Endothelial cell of umbilical vein (primary cell): ENCODE data around the gene CAMTA1. TPM values are rescaled to one million over a fixed set of nuclear protein-coding genes. Genes with fewer than 3 reads are reported as not detected.

ENCODE experiments used
- BruUV-seq: library from RNA; stranded (reverse); fragments of 400-500 nt; replicated peaks from 2 replicates; lab custom pipeline; 2021; lab: Mats Ljungman, UMichigan
- CTCF ChIA-PET: fragments of 300-600, 350-600 bp; sonication (Branson Sonifier 250); formaldehyde crosslinking; loops from one replicate; lab custom pipeline; 2021; ENCODE audit warnings: antibody characterized with exemption, inconsistent platforms; lab: Charles Lee
- POLR2A ChIA-PET: fragments of 300-600, 350-600 bp; sonication (Branson Sonifier 250); formaldehyde crosslinking; loops from one replicate; lab custom pipeline; 2021; ENCODE audit warnings: antibody characterized with exemption, inconsistent platforms; lab: Charles Lee
- DNase-seq: peaks from one replicate; pipeline ENCODE4 v3.0.0-alpha.2; 2011; ENCODE audit warnings: low read depth, low spot score
- FAIRE-seq: peaks from 2 replicates; lab custom pipeline; 2011; peaks lifted over from hg19 to GRCh38; lab: Jason Lieb, UNC
- H2AFZ ChIP-seq: 2 replicates; pipeline ENCODE4 v1.6.0; 2012; ENCODE audit warnings: low read depth, low read length, control low read depth, inconsistent platforms
- H3K27ac ChIP-seq: 2 replicates; pipeline ENCODE4 v1.5.1; 2011; ENCODE audit warnings: low read depth, mild to moderate bottlenecking, control low read depth, low read length, moderate library complexity; ENCODE audit not compliant: insufficient read depth
- H3K27me3 ChIP-seq, 2 experiments: 2 replicates each; pipeline versions ENCODE4 v1.6.0 to v1.6.1; 2011; ENCODE audit warnings: low read length in 2 of 2, mixed read lengths in 1 of 2; ENCODE audit not compliant: control insufficient read depth in 2 of 2, insufficient read depth in 2 of 2
- H3K36me3 ChIP-seq, 2 experiments: 2 replicates in 1 of 2; 3 replicates in 1 of 2; pipeline ENCODE4 v1.5.1; 2011; ENCODE audit warnings: low read length in 2 of 2, mild to moderate bottlenecking in 1 of 2, moderate library complexity in 1 of 2; ENCODE audit not compliant: control insufficient read depth in 2 of 2, insufficient read depth in 2 of 2; ENCODE audit errors: extremely low read depth in 1 of 2
- H3K4me1 ChIP-seq: 3 replicates; pipeline ENCODE4 v1.5.1; 2011; ENCODE audit warnings: mild to moderate bottlenecking, low read length; ENCODE audit not compliant: control insufficient read depth, insufficient read depth; ENCODE audit errors: extremely low read depth
- H3K4me2 ChIP-seq: 2 replicates; pipeline ENCODE4 v1.6.1; 2011; ENCODE audit warnings: low read length, control low read depth, mixed read lengths; ENCODE audit not compliant: insufficient read depth
- H3K4me3 ChIP-seq, 3 experiments: fragments of 200-600 bp in 1 of 3; sonication (generic), shearing (Covaris generic) in 1 of 3; replicated peaks in 1 of 3; 2 replicates each; pipeline ENCODE4 v1.5.1; 2011 to 2016; ENCODE audit warnings: control low read depth in 3 of 3, low read length in 3 of 3, mild to moderate bottlenecking in 2 of 3, inconsistent platforms in 1 of 3, low read depth in 1 of 3, moderate library complexity in 1 of 3; ENCODE audit not compliant: insufficient read depth in 1 of 3
- H3K79me2 ChIP-seq: 2 replicates; pipeline ENCODE4 v1.6.0; 2012; ENCODE audit warnings: low read length, inconsistent platforms; ENCODE audit not compliant: control insufficient read depth, insufficient read depth
- H3K9ac ChIP-seq: replicated peaks from 2 replicates; pipeline ENCODE3; 2011; ENCODE audit warnings: low read length, control low read depth; ENCODE audit not compliant: insufficient read depth; ENCODE audit errors: extremely low read depth
- H3K9me1 ChIP-seq: replicated peaks from 3 replicates; pipeline ENCODE4 v1.6.0; 2011; ENCODE audit warnings: mild to moderate bottlenecking, low read length; ENCODE audit not compliant: control insufficient read depth, insufficient read depth; ENCODE audit errors: extremely low read depth
- H3K9me3 ChIP-seq: replicated peaks from 2 replicates; pipeline ENCODE4 v1.5.1; 2012; ENCODE audit warnings: low read length, inconsistent platforms; ENCODE audit not compliant: control insufficient read depth, insufficient read depth
- H4K20me1 ChIP-seq: replicated peaks from 2 replicates; pipeline ENCODE3; 2011; ENCODE audit warnings: mild to moderate bottlenecking, low read length; ENCODE audit not compliant: control insufficient read depth, insufficient read depth; ENCODE audit errors: extremely low read depth
- CTCF ChIP-seq, 2 donors: IDR thresholded peaks; 1 replicate in 1 of 2; 2 replicates in 1 of 2; pipeline ENCODE4 v1.5.1; 2011; ENCODE audit warnings: low read length in 2 of 2, mild to moderate bottlenecking in 2 of 2, moderate library complexity in 2 of 2, control low read depth in 1 of 2, inconsistent platforms in 1 of 2, low read depth in 1 of 2; ENCODE audit not compliant: insufficient read depth in 1 of 2; ENCODE audit errors: extremely low read depth in 1 of 2
- EZH2 ChIP-seq: IDR thresholded peaks from 2 replicates; pipeline ENCODE4 v1.6.1; 2012; ENCODE audit warnings: borderline replicate concordance, low read depth, mild to moderate bottlenecking, moderate library complexity, low read length, inconsistent platforms; ENCODE audit not compliant: severe bottlenecking
- FOS ChIP-seq: IDR thresholded peaks from 2 replicates; pipeline ENCODE4 v1.6.1; 2011; ENCODE audit warnings: mild to moderate bottlenecking, low read length, moderate library complexity, borderline replicate concordance; ENCODE audit not compliant: insufficient read depth
- GATA2 ChIP-seq: IDR thresholded peaks from 2 replicates; pipeline ENCODE4 v1.7.0; 2011; ENCODE audit warnings: low read depth, mild to moderate bottlenecking, moderate library complexity, mixed read lengths, low read length; ENCODE audit not compliant: insufficient read length, insufficient read depth
- JUN ChIP-seq: IDR thresholded peaks from 2 replicates; pipeline ENCODE4 v1.6.1; 2011; ENCODE audit warnings: borderline replicate concordance, low read depth; ENCODE audit not compliant: insufficient read length, insufficient read depth
- MYC ChIP-seq: IDR thresholded peaks from one replicate; pipeline ENCODE4 v1.6.1; 2011; ENCODE audit warnings: mild to moderate bottlenecking, low read depth, low read length
- POLR2A ChIP-seq: IDR thresholded peaks from 2 replicates; pipeline ENCODE4 v1.6.1; 2012; ENCODE audit warnings: low read depth, mild to moderate bottlenecking, control low read depth, low read length
- POLR2AphosphoS5 ChIP-seq: IDR thresholded peaks from 2 replicates; pipeline ENCODE4 v1.6.1; 2012; ENCODE audit warnings: low read depth, mild to moderate bottlenecking, control low read depth, low read length, moderate library complexity; ENCODE audit not compliant: insufficient read depth
- dilution Hi-C: fragments of 300-500 bp; cut with MboI; formaldehyde crosslinking; loops from one replicate; pipeline ENCODE4 v1.15.0; 2019; ENCODE audit warnings: low sequenced_read_pairs; ENCODE audit not compliant: extremely low pct_ligation_motif_present
- intact Hi-C: fragments of 100-400 bp; cut with micrococcal nuclease; formaldehyde crosslinking; loops from one replicate; pipeline ENCODE4 v1.10.0; 2022
- polyA plus RNA-seq, 4 experiments: library from polyadenylated mRNA; depleted of rRNA in 3 of 4; stranded (reverse) in 3 of 4; unstranded in 1 of 4; fragments of >200 nt; gene quantifications; 2 replicates each; pipeline versions ENCODE4 v1.2.1 to v1.2.3, GENCODE V29; 2011 to 2012; ENCODE audit warnings: missing spikeins in 1 of 4
- total RNA-seq: library from RNA; stranded (reverse); gene quantifications from 2 replicates; pipeline ENCODE4 v1.2.3, GENCODE V29; 2021
- TF ChIP-seq, protein P1 (sequence below): IDR thresholded peaks from 2 replicates; pipeline ENCODE4 v1.6.1; 2011; ENCODE audit not compliant: insufficient read depth, insufficient read length

CAMTA1 gene
- total and polyA plus RNA-seq, 2 donors (not counting 3 experiments of a cell fraction or from before 2014, with no cell fraction given) = 50.8 to 92.7 TPM

DNA sequence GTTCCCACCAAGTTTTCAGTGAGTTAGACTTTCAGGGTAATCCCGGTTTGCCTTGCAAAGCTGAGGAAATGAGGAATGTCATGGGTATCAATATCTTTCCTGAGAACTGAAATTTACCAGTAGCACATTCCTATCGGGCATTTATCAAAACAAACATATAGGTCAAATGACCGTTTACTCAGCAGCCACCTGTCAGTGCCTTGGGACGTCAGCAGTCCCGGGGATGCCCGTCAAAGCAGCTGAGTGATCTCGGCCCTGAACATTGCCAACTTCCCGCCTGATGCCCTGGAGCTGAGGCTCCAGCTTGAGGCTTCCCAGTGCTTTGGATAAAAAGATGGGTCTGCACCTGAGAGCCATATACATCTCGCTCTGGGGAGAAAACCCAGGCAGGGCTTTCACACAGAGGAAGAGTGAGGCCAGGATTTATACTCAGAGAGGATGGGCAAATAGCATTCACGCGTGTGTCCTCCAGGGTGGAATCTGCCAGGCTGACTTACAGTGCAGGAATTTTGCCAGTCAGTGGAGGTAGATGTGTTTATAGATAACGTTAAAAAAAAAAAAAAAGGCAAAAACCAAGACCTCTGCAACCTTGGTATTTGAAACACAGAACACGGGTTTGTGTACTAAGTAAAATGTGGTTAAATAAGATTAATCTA, 550.1 kb downstream of the CAMTA1 start:
- DNase-seq (no peak), FAIRE-seq (no peak)
- dilution Hi-C loops (no loop called here), intact Hi-C loops (no loop called here)
- Histone ChIP-seq H3K27ac (no peak overlapping the region), H3K79me2 (no peaks in the 10 kb centered on the region), H3K4me3 (no peak overlapping the region), H3K9ac (no peak overlapping the region), H2AFZ (no peak overlapping the region), H3K9me3 (no peaks in the 10 kb centered on the region), H3K4me1 (no peaks in the 10 kb centered on the region), H4K20me1 (no peaks in the 10 kb centered on the region), H3K36me3 (no peaks in the 10 kb centered on the region), H3K27me3 (no peaks in the 10 kb centered on the region), H3K4me2 (no peak overlapping the region), H3K9me1 (no peaks in the 10 kb centered on the region)
- BruUV-seq = no TSS peak
- CTCF ChIA-PET = interaction anchor here (1.3 kb wide), 1 partner anchor 31 kb away, joined by 4 read pairs; no protein-coding TSS in a partner anchor
- no peak for TF ChIP-seq MYC
- no peak for TF ChIP-seq GATA2
- TF ChIP-seq JUN = no peak
- no peak for TF ChIP-seq CTCF (IDR thresholded peaks at IDR 0.05; ENCODE audit: extremely low read depth in 1 of 2, insufficient read depth in 1 of 2, low read depth in 1 of 2, low read length in 2 of 2)
- TF ChIP-seq POLR2A = no peak
- TF ChIP-seq FOS = no peak
- TF ChIP-seq EZH2 = no peak
- TF ChIP-seq, protein P1, sequence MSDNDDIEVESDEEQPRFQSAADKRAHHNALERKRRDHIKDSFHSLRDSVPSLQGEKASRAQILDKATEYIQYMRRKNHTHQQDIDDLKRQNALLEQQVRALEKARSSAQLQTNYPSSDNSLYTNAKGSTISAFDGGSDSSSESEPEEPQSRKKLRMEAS = no peak
- TF ChIP-seq POLR2AphosphoS5 = no peak
- POLR2A ChIA-PET = no interaction called here
